ENCODE data around the gene ARSG.

DNA sequence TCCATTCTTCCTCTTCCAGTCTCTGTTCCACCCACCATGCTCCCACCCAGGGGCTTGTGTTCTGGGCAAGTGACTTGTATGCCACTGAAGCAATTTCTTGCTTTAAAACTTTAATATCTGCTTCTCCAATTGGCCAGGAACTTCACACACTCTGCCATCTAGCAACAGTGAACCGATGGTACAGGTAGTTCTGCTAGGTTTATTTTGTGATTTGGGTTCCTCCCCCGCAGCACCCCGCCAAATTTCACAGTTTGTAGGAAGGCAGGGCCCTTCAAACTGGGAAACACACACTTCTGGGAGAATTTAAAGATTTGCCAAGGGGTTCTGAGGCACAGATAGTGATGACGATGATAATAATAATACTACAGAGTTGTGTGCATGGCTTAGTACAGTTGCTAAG is 3.3 kb downstream of the ARSG start:
- TF ChIP-seq, protein P1, sequence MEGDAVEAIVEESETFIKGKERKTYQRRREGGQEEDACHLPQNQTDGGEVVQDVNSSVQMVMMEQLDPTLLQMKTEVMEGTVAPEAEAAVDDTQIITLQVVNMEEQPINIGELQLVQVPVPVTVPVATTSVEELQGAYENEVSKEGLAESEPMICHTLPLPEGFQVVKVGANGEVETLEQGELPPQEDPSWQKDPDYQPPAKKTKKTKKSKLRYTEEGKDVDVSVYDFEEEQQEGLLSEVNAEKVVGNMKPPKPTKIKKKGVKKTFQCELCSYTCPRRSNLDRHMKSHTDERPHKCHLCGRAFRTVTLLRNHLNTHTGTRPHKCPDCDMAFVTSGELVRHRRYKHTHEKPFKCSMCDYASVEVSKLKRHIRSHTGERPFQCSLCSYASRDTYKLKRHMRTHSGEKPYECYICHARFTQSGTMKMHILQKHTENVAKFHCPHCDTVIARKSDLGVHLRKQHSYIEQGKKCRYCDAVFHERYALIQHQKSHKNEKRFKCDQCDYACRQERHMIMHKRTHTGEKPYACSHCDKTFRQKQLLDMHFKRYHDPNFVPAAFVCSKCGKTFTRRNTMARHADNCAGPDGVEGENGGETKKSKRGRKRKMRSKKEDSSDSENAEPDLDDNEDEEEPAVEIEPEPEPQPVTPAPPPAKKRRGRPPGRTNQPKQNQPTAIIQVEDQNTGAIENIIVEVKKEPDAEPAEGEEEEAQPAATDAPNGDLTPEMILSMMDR (IDR thresholded peaks at IDR 0.05), result no peak
- no peak for TF ChIP-seq POLR2A (IDR thresholded peaks at IDR 0.05)
